Calu3 (cell line): ENCODE results near the gene COG1. TPM values are rescaled to one million over a fixed set of nuclear protein-coding genes. Genes with fewer than 3 reads are reported as not detected.

ENCODE experiments used
- BruUV-seq: library from RNA; stranded (reverse); fragments of 400-500 nt; replicated peaks from 2 replicates; lab custom pipeline; 2021; lab: Mats Ljungman, UMichigan
- CTCF ChIA-PET: fragments of 300-600 bp; sonication (Branson Sonifier 250); formaldehyde crosslinking; loops from one replicate; lab custom pipeline; 2022; ENCODE audit warnings: antibody characterized with exemption; lab: Charles Lee
- DNase-seq: peaks from one replicate; pipeline ENCODE4 v3.0.0; 2022
- H3K27ac Mint-ChIP-seq: one replicate; pipeline ENCODE4 v1.8.0; 2022; ENCODE audit warnings: mixed read lengths; ENCODE audit not compliant: unreplicated experiment
- H3K27me3 Mint-ChIP-seq: one replicate; pipeline ENCODE4 v1.8.0; 2022; ENCODE audit warnings: mixed read lengths; ENCODE audit not compliant: unreplicated experiment
- H3K36me3 Mint-ChIP-seq: one replicate; pipeline ENCODE4 v1.8.0; 2022; ENCODE audit warnings: mild to moderate bottlenecking, moderate library complexity, mixed read lengths; ENCODE audit not compliant: insufficient read depth, unreplicated experiment
- H3K4me1 Mint-ChIP-seq: one replicate; pipeline ENCODE4 v1.8.0; 2022; ENCODE audit warnings: mild to moderate bottlenecking, low read depth, mixed read lengths; ENCODE audit not compliant: unreplicated experiment
- H3K4me3 Mint-ChIP-seq: one replicate; pipeline ENCODE4 v1.8.0; 2022; ENCODE audit warnings: mild to moderate bottlenecking, low read depth, moderate library complexity, mixed read lengths; ENCODE audit not compliant: unreplicated experiment
- H3K9me3 Mint-ChIP-seq: one replicate; pipeline ENCODE4 v1.8.0; 2022; ENCODE audit warnings: low read depth, mixed read lengths; ENCODE audit not compliant: unreplicated experiment
- CTCF ChIP-seq: fragments of 200-600 bp; IDR thresholded peaks from one replicate; pipeline ENCODE4 v1.8.0; 2022; ENCODE audit warnings: antibody characterized with exemption; ENCODE audit not compliant: unreplicated experiment
- intact Hi-C: fragments of 100-400 bp; cut with micrococcal nuclease; formaldehyde crosslinking; loops from one replicate; pipeline ENCODE4 v1.10.0; 2022; ENCODE audit not compliant: unreplicated experiment
- total RNA-seq: library from RNA; stranded (reverse); gene quantifications from 2 replicates; pipeline ENCODE4 v1.2.3, GENCODE V29; 2022

Gene COG1
- total RNA-seq, 1 experiment from 2014 or later, result 37.7 TPM

DNA sequence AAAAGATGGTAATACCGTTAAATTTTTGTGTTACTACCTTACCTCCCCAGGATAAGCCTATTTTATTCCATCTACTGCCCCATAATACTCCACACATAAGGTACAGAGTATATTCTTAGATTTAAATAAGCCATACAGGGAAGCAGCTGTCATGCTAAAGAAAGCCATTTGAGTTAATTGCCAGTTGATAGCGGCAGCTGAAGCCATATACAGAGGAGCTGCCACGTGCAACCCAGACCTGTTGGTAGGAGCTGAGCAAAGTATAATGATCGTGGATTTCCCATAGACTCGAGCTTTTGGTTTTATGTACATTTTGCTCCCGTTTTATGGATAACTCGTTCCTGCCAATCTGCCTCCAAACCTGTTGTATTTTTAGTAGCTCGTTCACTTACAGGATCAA lies 56.8 kb downstream of the COG1 start:
- Mint-ChIP-seq H3K4me3 (no peak overlapping the region), H3K4me1 (no peaks in the 10 kb centered on the region), H3K36me3 (peaks cover 1% of the 10 kb centered on the region), H3K27me3 (peaks cover 15% of the 10 kb centered on the region), H3K9me3 (no peaks in the 10 kb centered on the region), H3K27ac (no peak overlapping the region)
- DNase-seq, result no peak
- CTCF ChIA-PET, result interaction anchor here (0.6 kb wide), 2 partner anchors 337 to 843 kb away, joined by 3 to 7 read pairs; no protein-coding TSS in a partner anchor
- BruUV-seq, result no TSS peak
- intact Hi-C loops, result no loop called here
- no peak for TF ChIP-seq CTCF

DNA sequence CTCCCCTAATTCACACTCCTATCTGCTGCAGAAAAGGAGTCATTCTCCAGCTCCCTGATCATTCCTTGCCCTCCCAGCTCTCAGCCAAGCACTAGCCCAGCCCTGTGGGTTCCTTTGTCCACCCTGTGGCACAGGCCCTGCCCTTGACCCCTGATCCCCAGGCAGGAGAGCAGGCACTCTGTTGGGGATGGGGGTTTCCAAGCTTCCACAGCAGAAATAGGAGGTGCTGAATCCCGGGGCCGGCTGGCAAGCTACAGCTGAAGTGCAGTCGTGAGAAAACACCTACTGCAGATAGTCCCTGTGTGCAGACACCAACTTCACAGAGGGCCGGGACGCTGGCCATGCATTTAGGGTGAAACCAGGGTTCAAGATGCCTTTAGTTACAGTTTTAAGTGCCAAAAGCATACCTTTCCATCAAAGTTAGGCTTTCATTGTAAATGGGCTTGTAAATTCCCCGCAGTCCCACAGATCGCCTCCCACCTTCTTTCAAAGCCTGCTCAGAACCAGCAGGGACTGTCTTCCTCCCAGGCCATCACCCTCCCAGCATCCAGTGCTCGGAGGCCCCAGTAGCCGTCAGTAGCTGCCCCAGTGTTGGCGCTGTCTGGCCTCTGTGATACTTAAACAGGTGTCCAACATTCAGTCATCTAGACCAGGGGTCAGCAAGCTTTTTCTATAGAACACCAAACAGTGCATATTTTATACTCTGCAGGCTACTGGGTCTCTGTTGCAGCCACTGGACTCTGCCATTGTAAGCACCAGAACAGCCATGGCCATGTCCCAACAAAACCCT lies 58.2 kb downstream of the COG1 start:
- TF ChIP-seq CTCF, result no peak
- no peaks in the 10 kb centered on the region for H3K4me1 Mint-ChIP-seq
- no peak overlapping the region for H3K4me3 Mint-ChIP-seq
- H3K27ac Mint-ChIP-seq, result no peak overlapping the region
- CTCF ChIA-PET, result no interaction called here
- no peak for DNase-seq
- intact Hi-C loops, result no loop called here
- H3K27me3 Mint-ChIP-seq, result peaks cover 15% of the 10 kb centered on the region
- H3K36me3 Mint-ChIP-seq, result no peaks in the 10 kb centered on the region
- H3K9me3 Mint-ChIP-seq, result no peaks in the 10 kb centered on the region
- no TSS peak for BruUV-seq

- Mint-ChIP-seq H3K4me3 (no peak overlapping the region), H3K27ac (no peak overlapping the region), H3K9me3 (no peaks in the 10 kb centered on the region), H3K27me3 (peaks cover 15% of the 10 kb centered on the region), H3K4me1 (no peaks in the 10 kb centered on the region), H3K36me3 (no peaks in the 10 kb centered on the region)
- CTCF ChIA-PET, result no interaction called here
- DNase-seq, result no peak
- no peak for TF ChIP-seq CTCF
- intact Hi-C loops, result no loop called here
- no TSS peak for BruUV-seq
These were observed 59.0 kb downstream of the COG1 start for GRCh38 chr17:73251871-73252270.

DNA sequence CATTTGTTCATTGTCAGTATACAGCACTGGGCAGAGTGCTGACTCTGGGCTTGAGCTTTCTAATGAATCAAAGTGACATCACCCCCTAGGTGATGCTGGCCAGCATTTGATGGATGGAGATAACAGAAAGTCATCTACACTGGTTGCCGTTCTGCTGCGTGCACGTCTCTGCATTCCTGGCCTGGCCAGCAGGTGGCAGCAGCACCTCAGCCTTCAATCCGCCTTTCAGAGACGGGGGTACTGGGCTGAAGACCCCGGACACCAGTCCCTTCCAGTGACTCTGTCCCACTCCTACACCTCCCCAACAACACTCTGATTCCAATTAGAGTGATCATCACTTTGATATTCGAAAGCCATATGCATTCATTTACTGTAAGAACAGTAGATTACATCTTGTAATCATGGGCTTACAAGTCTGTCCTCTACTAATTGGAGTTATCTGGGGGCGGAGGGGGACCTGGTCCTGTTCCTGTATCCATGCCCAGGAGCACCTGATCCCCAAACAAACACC lies 62.9 kb downstream of the COG1 start:
- Mint-ChIP-seq H3K9me3 (no peaks in the 10 kb centered on the region), H3K36me3 (no peaks in the 10 kb centered on the region), H3K27ac (no peak overlapping the region), H3K4me3 (no peak overlapping the region), H3K27me3 (peaks cover 15% of the 10 kb centered on the region), H3K4me1 (peaks cover 8% of the 10 kb centered on the region)
- CTCF ChIA-PET, result interaction anchor here (0.7 to 2.7 kb wide), 6 partner anchors 51 to 116 kb away, joined by 3 to 22 read pairs (median 6); partner anchors contain the start of gene CDC42EP4
- intact Hi-C loops, result loop anchor here (1.0 to 5.0 kb wide), 3 partner anchors 115 to 529 kb away; no protein-coding TSS in a partner anchor
- DNase-seq, result peak; percentile 56
- TF ChIP-seq CTCF, result peak; percentile 98
- no TSS peak for BruUV-seq
